HCT116 (cell line): Measurements from ENCODE around the gene RAET1L.

Experiments
- ATF3 ChIP-seq: IDR thresholded peaks from 2 replicates; pipeline ENCODE4 v1.6.1; 2012
- CTCF ChIP-seq, 3 experiments: fragments of 200-600 bp in 1 of 3; sonication (generic) in 1 of 3; IDR thresholded peaks in 2 of 3; conservative IDR thresholded peaks in 1 of 3; 2 replicates each; pipeline ENCODE4 v1.5.1; 2012 to 2017; ENCODE audit warnings: low read depth in 2 of 3, low read length in 2 of 3, antibody characterized with exemption in 1 of 3, borderline replicate concordance in 1 of 3, control low read depth in 1 of 3, mild to moderate bottlenecking in 1 of 3, mixed read lengths in 1 of 3, mixed run types in 1 of 3, moderate library complexity in 1 of 3; ENCODE audit not compliant: insufficient read depth in 1 of 3
- EGR1 ChIP-seq: IDR thresholded peaks from 2 replicates; pipeline ENCODE4 v1.6.1; 2012; ENCODE audit warnings: low read depth
- MAX ChIP-seq: IDR thresholded peaks from 2 replicates; pipeline ENCODE4 v1.6.1; 2012
- POLR2A ChIP-seq: IDR thresholded peaks from 2 replicates; pipeline ENCODE4 v1.7.0; 2011; ENCODE audit warnings: borderline replicate concordance; ENCODE audit not compliant: insufficient read depth, insufficient read length; ENCODE audit errors: extremely low read depth
- POLR2AphosphoS5 ChIP-seq: IDR thresholded peaks from 2 replicates; pipeline ENCODE4 v1.6.1; 2011; ENCODE audit warnings: mild to moderate bottlenecking, low read depth, low read length, moderate library complexity
- RAD21 ChIP-seq: IDR thresholded peaks from 2 replicates; pipeline ENCODE4 v1.6.1; 2012; ENCODE audit warnings: low read depth, mild to moderate bottlenecking
- ZNF274 ChIP-seq: fragments of 200-500 bp; sonication (Bioruptor generic); IDR thresholded peaks from 2 replicates; pipeline ENCODE4 v1.6.1; 2014; ENCODE audit warnings: mild to moderate bottlenecking, low read depth, low read length, inconsistent platforms

- TF ChIP-seq POLR2A, result no peak
- no peak for TF ChIP-seq CTCF (IDR thresholded peaks at IDR 0.05 in 2 of 3, conservative IDR thresholded peaks at IDR 0.05 in 1 of 3; ENCODE audit: borderline replicate concordance in 1 of 3, insufficient read depth in 1 of 3, low read depth in 2 of 3, low read length in 2 of 3)
- TF ChIP-seq ATF3, result no peak
- TF ChIP-seq RAD21, result no peak
- no peak for TF ChIP-seq ZNF274
- TF ChIP-seq EGR1, result no peak
- no peak for TF ChIP-seq MAX
- no peak for TF ChIP-seq POLR2AphosphoS5
Observed at GRCh38 chr6:150038202-150039062, 13.1 kb upstream of the RAET1L start.
